HFFc6 (cell line): ENCODE results near the gene NUP133. TPM values are rescaled to one million over a fixed set of nuclear protein-coding genes. Genes with fewer than 3 reads are reported as not detected.

Experiments used
- DNase-seq: peaks from one replicate; pipeline ENCODE4 v3.0.0-alpha.2; 2018
- H3K27ac Mint-ChIP-seq: 2 replicates; pipeline ENCODE4 v1.8.0; 2020; ENCODE audit warnings: mild to moderate bottlenecking, mixed read lengths
- H3K27me3 Mint-ChIP-seq: 2 replicates; pipeline ENCODE4 v1.8.0; 2021; ENCODE audit warnings: mild to moderate bottlenecking, moderate library complexity, mixed read lengths; ENCODE audit not compliant: insufficient read depth
- H3K36me3 Mint-ChIP-seq: 2 replicates; pipeline ENCODE4 v1.8.0; 2021; ENCODE audit warnings: low read depth, mixed read lengths
- H3K4me1 Mint-ChIP-seq: 2 replicates; pipeline ENCODE4 v1.8.0; 2020; ENCODE audit warnings: low read depth, mixed read lengths
- H3K4me3 Mint-ChIP-seq: 2 replicates; pipeline ENCODE4 v1.8.0; 2020; ENCODE audit warnings: mild to moderate bottlenecking, moderate library complexity, mixed read lengths
- H3K9me3 Mint-ChIP-seq: 2 replicates; pipeline ENCODE4 v1.8.0; 2020; ENCODE audit warnings: mild to moderate bottlenecking, mixed read lengths
- total RNA-seq, 6 experiments: library from RNA; stranded (reverse); fragmentation: NEBNext Ultra II Directional; extraction: Animal tissue kit (Norgen Biotek cat#: 25700); gene quantifications; 2 replicates in 1 of 6; 3 replicates in 5 of 6; pipeline ENCODE4 v1.2.3, GENCODE V29; 2021
- TF ChIP-seq, protein P1 (sequence below): fragments of 200-600 bp; sonication (generic); IDR thresholded peaks from 2 replicates; pipeline ENCODE4 v1.5.0; 2021; ENCODE audit warnings: antibody characterized with exemption, mild to moderate bottlenecking

The NUP133 gene
- total RNA-seq, 6 experiments from 2014 or later = 34.3 to 42.8 (median 36.0) TPM

DNA sequence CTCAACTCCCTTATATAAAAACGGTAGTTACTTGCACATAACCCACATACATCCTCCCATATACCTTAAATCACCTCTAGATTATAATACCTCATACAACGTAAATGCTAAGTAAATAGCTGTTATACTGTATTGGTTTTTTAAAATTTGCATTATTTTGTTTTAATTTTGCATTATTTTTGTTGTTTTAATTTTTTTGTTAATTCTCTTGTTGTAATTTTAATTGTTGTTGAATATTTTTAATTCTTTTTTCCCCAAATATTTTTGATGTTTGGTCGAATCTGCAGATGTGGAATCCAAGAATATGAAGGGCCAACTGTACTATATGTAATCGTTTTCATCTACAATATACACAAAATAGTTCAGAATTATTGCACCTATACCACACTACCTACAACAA, 50.7 kb downstream of the NUP133 start:
- no peak overlapping the region for H3K4me3 Mint-ChIP-seq
- H3K36me3 Mint-ChIP-seq = peaks cover 17% of the 10 kb centered on the region
- no peaks in the 10 kb centered on the region for H3K9me3 Mint-ChIP-seq
- H3K27me3 Mint-ChIP-seq = peaks cover 2% of the 10 kb centered on the region; the same call in 1 of the 2 replicates
- no peaks in the 10 kb centered on the region for H3K4me1 Mint-ChIP-seq
- TF ChIP-seq, protein P1, sequence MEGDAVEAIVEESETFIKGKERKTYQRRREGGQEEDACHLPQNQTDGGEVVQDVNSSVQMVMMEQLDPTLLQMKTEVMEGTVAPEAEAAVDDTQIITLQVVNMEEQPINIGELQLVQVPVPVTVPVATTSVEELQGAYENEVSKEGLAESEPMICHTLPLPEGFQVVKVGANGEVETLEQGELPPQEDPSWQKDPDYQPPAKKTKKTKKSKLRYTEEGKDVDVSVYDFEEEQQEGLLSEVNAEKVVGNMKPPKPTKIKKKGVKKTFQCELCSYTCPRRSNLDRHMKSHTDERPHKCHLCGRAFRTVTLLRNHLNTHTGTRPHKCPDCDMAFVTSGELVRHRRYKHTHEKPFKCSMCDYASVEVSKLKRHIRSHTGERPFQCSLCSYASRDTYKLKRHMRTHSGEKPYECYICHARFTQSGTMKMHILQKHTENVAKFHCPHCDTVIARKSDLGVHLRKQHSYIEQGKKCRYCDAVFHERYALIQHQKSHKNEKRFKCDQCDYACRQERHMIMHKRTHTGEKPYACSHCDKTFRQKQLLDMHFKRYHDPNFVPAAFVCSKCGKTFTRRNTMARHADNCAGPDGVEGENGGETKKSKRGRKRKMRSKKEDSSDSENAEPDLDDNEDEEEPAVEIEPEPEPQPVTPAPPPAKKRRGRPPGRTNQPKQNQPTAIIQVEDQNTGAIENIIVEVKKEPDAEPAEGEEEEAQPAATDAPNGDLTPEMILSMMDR = no peak
- DNase-seq = no peak
- no peak overlapping the region for H3K27ac Mint-ChIP-seq

DNA sequence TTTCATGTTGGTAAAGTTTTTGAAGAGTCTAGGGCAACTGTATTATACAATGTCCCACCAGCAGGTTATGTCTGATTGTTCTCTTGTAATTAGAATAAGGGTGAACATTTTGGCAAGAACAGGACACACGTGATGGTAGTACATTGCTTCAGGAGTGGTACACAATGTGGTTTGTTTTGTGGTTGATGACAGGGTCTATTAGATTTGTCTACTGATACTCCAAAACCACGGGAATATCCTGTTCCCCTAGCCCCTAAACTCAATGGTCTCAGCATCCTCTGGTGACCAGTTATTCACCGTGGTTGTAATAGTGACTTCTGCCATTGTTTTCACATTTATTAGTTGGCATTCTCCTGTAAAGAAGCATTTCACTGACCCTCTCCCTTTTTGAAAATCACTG, 52.1 kb downstream of the NUP133 start:
- Mint-ChIP-seq H3K9me3 (no peaks in the 10 kb centered on the region), H3K4me1 (no peaks in the 10 kb centered on the region), H3K4me3 (no peak overlapping the region), H3K36me3 (peaks cover 13% of the 10 kb centered on the region), H3K27me3 (peaks cover 2% of the 10 kb centered on the region; the same call in 1 of the 2 replicates), H3K27ac (no peak overlapping the region)
- no peak for DNase-seq
- TF ChIP-seq, protein P1 = no peak

DNA sequence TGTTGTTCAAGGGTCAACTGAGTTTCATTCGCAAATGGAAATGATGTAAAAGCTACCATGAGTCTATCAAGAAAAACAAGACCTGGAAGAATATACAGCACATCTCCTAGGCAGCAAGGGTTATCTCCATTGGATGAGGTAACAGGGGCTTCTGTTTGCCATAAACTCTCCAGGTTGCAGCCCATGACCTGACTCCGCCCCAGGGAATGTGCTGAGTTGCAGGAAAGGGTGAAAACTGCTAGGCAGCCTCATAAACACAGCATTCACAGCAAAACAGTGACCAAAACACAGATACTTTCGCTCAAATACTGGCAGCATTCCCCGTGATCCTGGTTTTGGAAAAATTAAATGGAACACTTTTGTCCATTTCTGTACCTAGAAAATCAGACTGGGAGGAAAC, 54.1 kb downstream of the NUP133 start:
- H3K4me3 Mint-ChIP-seq = no peak overlapping the region
- no peaks in the 10 kb centered on the region for H3K4me1 Mint-ChIP-seq
- H3K27ac Mint-ChIP-seq = no peak overlapping the region
- H3K9me3 Mint-ChIP-seq = no peaks in the 10 kb centered on the region
- H3K27me3 Mint-ChIP-seq = no peaks in the 10 kb centered on the region
- TF ChIP-seq, protein P1 = no peak
- H3K36me3 Mint-ChIP-seq = peaks cover 10% of the 10 kb centered on the region
- DNase-seq = no peak

DNA sequence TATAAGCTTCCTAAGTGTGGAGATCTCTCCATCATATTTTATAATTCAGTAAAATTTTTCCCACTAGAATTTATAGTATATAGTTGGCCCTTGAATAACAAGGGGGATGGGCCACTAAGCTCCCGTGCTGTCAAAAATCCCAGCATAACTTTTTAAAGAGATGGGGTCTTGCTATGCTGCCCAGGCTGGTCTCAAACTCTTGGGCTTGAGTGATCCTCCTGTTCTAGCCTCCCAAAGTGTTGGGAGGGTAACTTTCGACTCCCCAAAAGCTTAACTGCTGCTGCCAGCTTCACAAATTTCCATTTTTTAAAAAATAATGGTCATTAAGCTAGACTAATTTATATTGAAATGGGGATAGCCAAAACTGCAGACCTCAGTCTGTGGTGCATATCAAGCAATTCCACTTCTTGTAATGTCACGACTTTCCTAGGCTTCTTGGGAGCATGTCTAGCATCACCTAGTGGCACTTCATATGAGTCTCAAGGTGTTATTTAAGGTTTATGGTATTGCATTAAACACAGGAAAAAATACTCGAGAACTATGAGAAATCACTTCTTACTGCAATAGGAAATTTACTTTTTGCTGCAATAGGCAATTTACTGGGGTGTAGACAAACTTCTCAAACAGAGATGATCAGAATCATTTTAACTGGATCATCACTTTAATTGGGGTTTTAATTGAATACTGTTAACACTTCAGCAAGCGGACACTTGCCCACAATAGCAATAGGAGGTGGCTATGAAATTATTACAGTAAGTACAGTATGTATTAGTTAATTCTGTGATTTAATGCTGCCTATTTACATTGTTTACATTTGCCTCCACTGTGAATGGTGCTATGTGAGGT, 55.0 kb downstream of the NUP133 start:
- no peaks in the 10 kb centered on the region for H3K27me3 Mint-ChIP-seq
- TF ChIP-seq, protein P1 = peak; percentile 73
- H3K27ac Mint-ChIP-seq = no peak overlapping the region
- H3K36me3 Mint-ChIP-seq = peaks cover 10% of the 10 kb centered on the region; the same call in 1 of the 2 replicates
- H3K4me3 Mint-ChIP-seq = no peak overlapping the region
- DNase-seq = peak; percentile 29
- no peaks in the 10 kb centered on the region for H3K9me3 Mint-ChIP-seq
- no peaks in the 10 kb centered on the region for H3K4me1 Mint-ChIP-seq

DNA sequence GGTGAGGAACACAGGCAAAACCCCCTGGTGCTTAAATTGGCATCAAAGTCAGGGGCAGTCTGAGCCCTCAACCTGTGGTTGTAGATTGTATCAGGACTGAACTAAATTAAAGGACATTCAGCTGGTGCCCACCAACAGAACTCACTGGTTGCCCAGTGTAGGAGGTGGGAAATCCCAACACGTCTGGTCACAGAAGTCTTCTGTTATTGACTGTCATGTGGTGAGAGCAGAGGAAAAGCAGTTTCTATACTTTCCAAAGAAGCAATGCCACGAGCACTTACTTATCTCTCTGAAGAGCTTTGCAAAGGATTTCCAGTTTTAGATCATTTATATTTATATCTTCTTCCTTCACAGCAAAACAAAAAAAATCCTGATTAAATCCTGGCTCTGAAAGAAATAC, 59.3 kb downstream of the NUP133 start:
- H3K4me1 Mint-ChIP-seq = no peaks in the 10 kb centered on the region
- no peaks in the 10 kb centered on the region for H3K9me3 Mint-ChIP-seq
- TF ChIP-seq, protein P1 = no peak
- peaks cover 10% of the 10 kb centered on the region; the same call in 1 of the 2 replicates for H3K36me3 Mint-ChIP-seq
- no peaks in the 10 kb centered on the region for H3K27me3 Mint-ChIP-seq
- no peak overlapping the region for H3K4me3 Mint-ChIP-seq
- no peak for DNase-seq
- H3K27ac Mint-ChIP-seq = no peak overlapping the region
